B cell (primary cell): ENCODE data around the gene ADAMTS17. TPM values are rescaled to one million over a fixed set of nuclear protein-coding genes. Genes with fewer than 3 reads are reported as not detected.

ENCODE experiments used
- ATAC-seq: fragments of 200-7000 bp; cut with Tn5 transposase; one replicate; pipeline ENCODE4 v1.10.0; 2021; ENCODE audit warnings: low read depth, mild to moderate bottlenecking, moderate number of reproducible peaks, moderate library complexity
- CTCF ChIA-PET: fragments of 350-600 bp; sonication (Branson Sonifier 250); formaldehyde crosslinking; loops from one replicate; lab custom pipeline; 2021; ENCODE audit warnings: antibody characterized with exemption, inconsistent platforms; lab: Charles Lee
- POLR2A ChIA-PET: fragments of 350-600 bp; sonication (Branson Sonifier 250); formaldehyde crosslinking; loops from one replicate; lab custom pipeline; 2021; ENCODE audit warnings: antibody characterized with exemption; lab: Charles Lee
- DNase-seq: peaks from one replicate; pipeline ENCODE4 v3.0.0; 2013
- H2AFZ ChIP-seq: 2 replicates; pipeline ENCODE4 v1.6.1; 2012; ENCODE audit warnings: mild to moderate bottlenecking, low read depth, low read length; ENCODE audit not compliant: insufficient read depth, poor library complexity, severe bottlenecking
- H3K27ac ChIP-seq, 2 donors: 1 replicate in 1 of 2; 2 replicates in 1 of 2; pipeline ENCODE4 v1.5.1; 2012 to 2013; ENCODE audit warnings: low read length in 2 of 2, mild to moderate bottlenecking in 2 of 2, moderate library complexity in 1 of 2
- H3K27me3 ChIP-seq, 4 experiments: fragments of 200-600 bp in 1 of 4; sonication (generic) in 1 of 4; replicated peaks in 1 of 4; 1 replicate in 2 of 4; 2 replicates in 2 of 4; pipeline versions ENCODE4 v1.6.1 to v1.7.0; 2013 to 2016; ENCODE audit warnings: low read length in 3 of 4, mild to moderate bottlenecking in 2 of 4, mixed read lengths in 1 of 4, moderate library complexity in 1 of 4; ENCODE audit not compliant: insufficient read depth in 4 of 4, control insufficient read depth in 3 of 4; ENCODE audit errors: control extremely low read depth in 1 of 4
- H3K36me3 ChIP-seq, 2 experiments: replicated peaks in 1 of 2; 1 replicate in 1 of 2; 2 replicates in 1 of 2; pipeline versions ENCODE4 v1.6.1 to v1.7.1; 2013; ENCODE audit warnings: low read length in 1 of 2; ENCODE audit not compliant: insufficient read depth in 2 of 2, control insufficient read depth in 1 of 2; ENCODE audit errors: control extremely low read depth in 1 of 2, extremely low read depth in 1 of 2
- H3K4me1 ChIP-seq, 2 donors: fragments of 200-600 bp in 1 of 2; sonication (generic) in 1 of 2; 1 replicate in 1 of 2; 2 replicates in 1 of 2; pipeline versions ENCODE4 v1.5.1 to v1.6.1; 2013 to 2017; ENCODE audit warnings: low read length in 2 of 2; ENCODE audit not compliant: control insufficient read depth in 2 of 2, insufficient read depth in 2 of 2
- H3K4me2 ChIP-seq: replicated peaks from 2 replicates; pipeline ENCODE3; 2012; ENCODE audit warnings: mild to moderate bottlenecking, low read depth, low read length; ENCODE audit not compliant: poor library complexity, severe bottlenecking
- H3K4me3 ChIP-seq, 5 experiments: fragments of 200-600 bp in 1 of 5; sonication (generic) in 1 of 5; 1 replicate in 3 of 5; 2 replicates in 2 of 5; pipeline versions ENCODE4 v1.5.1 to v1.7.0; 2011 to 2016; ENCODE audit warnings: low read length in 4 of 5, mild to moderate bottlenecking in 4 of 5, low read depth in 2 of 5, control low read depth in 1 of 5, moderate library complexity in 1 of 5; ENCODE audit not compliant: insufficient read depth in 1 of 5; ENCODE audit errors: control extremely low read depth in 1 of 5, extremely low read depth in 1 of 5
- H3K79me2 ChIP-seq: fragments of 200-600 bp; sonication (generic); one replicate; pipeline ENCODE4 v1.6.0; 2016; ENCODE audit warnings: low read length; ENCODE audit not compliant: control insufficient read depth, insufficient read depth
- H3K9ac ChIP-seq: fragments of 200-600 bp; sonication (generic); 2 replicates; pipeline ENCODE4 v1.6.1; 2017; ENCODE audit warnings: mild to moderate bottlenecking, low read length, moderate library complexity
- H3K9me3 ChIP-seq, 3 donors: one replicate each; pipeline versions ENCODE4 v1.6.1 to v1.7.1; 2013; ENCODE audit warnings: low read length in 2 of 3; ENCODE audit not compliant: control insufficient read depth in 2 of 3, insufficient read depth in 1 of 3; ENCODE audit errors: control extremely low read depth in 1 of 3
- H4K20me1 ChIP-seq: 2 replicates; pipeline ENCODE4 v1.6.0; 2012; ENCODE audit warnings: mild to moderate bottlenecking, low read length; ENCODE audit not compliant: insufficient read depth, control insufficient read depth, poor library complexity, severe bottlenecking
- H3K27ac Mint-ChIP-seq: one replicate; pipeline ENCODE4 v1.8.0; 2021; ENCODE audit warnings: mixed read lengths
- H3K27me3 Mint-ChIP-seq: one replicate; pipeline ENCODE4 v1.8.0; 2021; ENCODE audit warnings: mixed read lengths
- H3K4me1 Mint-ChIP-seq: one replicate; pipeline ENCODE4 v1.8.0; 2021; ENCODE audit warnings: mixed read lengths
- H3K4me3 Mint-ChIP-seq: one replicate; pipeline ENCODE4 v1.8.0; 2021; ENCODE audit warnings: mixed read lengths
- H3K9me3 Mint-ChIP-seq: one replicate; pipeline ENCODE4 v1.8.0; 2022; ENCODE audit warnings: mixed read lengths; ENCODE audit not compliant: insufficient read depth
- CTCF ChIP-seq: fragments of 200-600 bp; IDR thresholded peaks from one replicate; pipeline ENCODE4 v1.8.0; 2022; ENCODE audit warnings: antibody characterized with exemption, mild to moderate bottlenecking
- EZH2 ChIP-seq: IDR thresholded peaks from 2 replicates; pipeline ENCODE4 v1.6.1; 2012; ENCODE audit warnings: borderline replicate concordance, low read depth, mild to moderate bottlenecking, moderate library complexity, low read length; ENCODE audit not compliant: insufficient read depth, poor library complexity, severe bottlenecking
- WGBS: methylation state at CpG from one replicate; pipeline ENCODE4 v1.1.5; 2013; ENCODE audit warnings: missing lambda C conversion rate; ENCODE audit not compliant: insufficient coverage; 5-methylcytosine and 5-hydroxymethylcytosine counted together
- intact Hi-C: fragments of 100-400 bp; cut with micrococcal nuclease; formaldehyde crosslinking; loops from one replicate; pipeline ENCODE4 v1.10.0; 2022
- polyA plus RNA-seq: library from polyadenylated mRNA; depleted of rRNA; stranded (reverse); fragments of >200 nt; gene quantifications from 2 replicates; pipeline ENCODE4 v1.2.3, GENCODE V29; 2012
- total RNA-seq, 2 donors: library from RNA; stranded (reverse); fragments of 120-200 nt in 1 of 2; gene quantifications; 1 replicate in 1 of 2; 2 replicates in 1 of 2; pipeline versions ENCODE4 v1.2.3 to v1.2.4, GENCODE V29; 2013 to 2022

ADAMTS17 gene
- total and polyA plus RNA-seq, 2 donors (not counting 1 experiment from before 2014, with no cell fraction given) = 0.10 TPM; not detected in 1

- H3K4me2 ChIP-seq = no peak overlapping the region
- Mint-ChIP-seq H3K9me3 (no peaks in the 10 kb centered on the region), H3K27me3 (peaks cover 3% of the 10 kb centered on the region), H3K27ac (no peak overlapping the region), H3K4me1 (no peaks in the 10 kb centered on the region), H3K4me3 (no peak overlapping the region)
- intact Hi-C loops = no loop called here
- no peak overlapping the region for H3K9ac ChIP-seq
- no peaks in the 10 kb centered on the region for H3K79me2 ChIP-seq
- DNase-seq = no peak
- H3K9me3 ChIP-seq = no peaks in the 10 kb centered on the region
- ChIA-PET CTCF (no interaction called here), POLR2A (no interaction called here)
- no peak overlapping the region for H3K4me3 ChIP-seq
- H3K4me1 ChIP-seq = no peaks in the 10 kb centered on the region
- H3K27me3 ChIP-seq = no peaks in the 10 kb centered on the region
- no peaks in the 10 kb centered on the region for H4K20me1 ChIP-seq
- H2AFZ ChIP-seq = no peak overlapping the region
- H3K27ac ChIP-seq = no peak overlapping the region
- no peaks in the 10 kb centered on the region for H3K36me3 ChIP-seq
- ATAC-seq = no peak
- 42% methylated on average over 8 of the region's 8 CpGs for WGBS
- no peak for TF ChIP-seq EZH2
- no peak for TF ChIP-seq CTCF
These were observed 150.6 kb downstream of the ADAMTS17 start for GRCh38 chr15:100191161-100191560.

- CTCF ChIA-PET = no interaction called here
- intact Hi-C loops = no loop called here
- H3K4me1 Mint-ChIP-seq = no peaks in the 10 kb centered on the region
These were observed 151.1 kb downstream of the ADAMTS17 start for GRCh38 chr15:100190675-100191074.

More at GRCh38 chr15:100190675-100191074, 151.1 kb downstream of the ADAMTS17 start:
- Histone ChIP-seq H3K27ac (no peak overlapping the region), H3K4me2 (no peak overlapping the region), H3K4me3 (no peak overlapping the region), H3K9me3 (no peaks in the 10 kb centered on the region), H3K4me1 (no peaks in the 10 kb centered on the region), H3K27me3 (no peaks in the 10 kb centered on the region), H2AFZ (no peak overlapping the region), H3K9ac (no peak overlapping the region), H3K79me2 (no peaks in the 10 kb centered on the region), H3K36me3 (no peaks in the 10 kb centered on the region), H4K20me1 (no peaks in the 10 kb centered on the region)
- ATAC-seq (no peak), DNase-seq (no peak)
- Mint-ChIP-seq H3K27me3 (peaks cover 5% of the 10 kb centered on the region), H3K27ac (no peak overlapping the region), H3K4me3 (no peak overlapping the region), H3K9me3 (no peaks in the 10 kb centered on the region)
- no peak for TF ChIP-seq EZH2
- TF ChIP-seq CTCF = no peak
- 79% methylated on average over 4 of the region's 8 CpGs for WGBS
- POLR2A ChIA-PET = no interaction called here
